GM21529 (cell line): ENCODE results near the gene NENF.
"Not testable (repeated sequence)": the region's sequence is repeated elsewhere in the genome, so short reads cannot be mapped to it uniquely, and the experiment has no call there.

ENCODE experiments used
- ATAC-seq: cut with Tn5 transposase; IDR thresholded peaks from one replicate; pipeline ENCODE4 v1.9.1; 2021; ENCODE audit not compliant: unreplicated experiment

Gene NENF

DNA sequence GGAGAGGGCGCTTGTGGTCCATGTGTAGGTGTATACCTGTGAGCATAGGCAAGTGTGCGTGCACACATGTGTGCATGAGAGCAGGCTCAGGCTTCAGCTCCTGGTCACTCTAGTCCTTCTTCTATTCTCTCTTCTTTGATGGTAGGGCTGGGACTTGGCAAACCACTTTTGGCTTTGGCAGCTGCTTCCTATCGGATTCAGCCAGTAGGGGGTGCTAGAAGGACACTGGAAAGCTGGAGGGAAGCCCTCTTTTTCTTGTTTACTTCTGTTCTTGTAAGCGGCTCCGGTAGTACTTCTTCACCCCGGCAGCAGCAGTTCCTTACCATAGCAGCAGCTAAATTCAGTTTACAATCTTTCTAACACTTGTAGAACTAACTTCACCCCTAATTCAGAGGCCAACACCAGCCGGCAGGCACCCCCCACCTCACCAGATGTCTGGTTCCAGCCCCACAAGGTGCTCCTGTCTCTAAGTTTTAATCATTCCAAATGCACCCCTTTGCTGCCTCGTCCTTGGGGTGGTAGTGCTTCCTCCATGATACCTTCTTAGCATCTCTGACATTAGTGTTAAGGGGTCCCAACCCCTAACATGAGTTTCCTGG lies 25.1 kb downstream of the NENF start:
- ATAC-seq, result no peak

DNA sequence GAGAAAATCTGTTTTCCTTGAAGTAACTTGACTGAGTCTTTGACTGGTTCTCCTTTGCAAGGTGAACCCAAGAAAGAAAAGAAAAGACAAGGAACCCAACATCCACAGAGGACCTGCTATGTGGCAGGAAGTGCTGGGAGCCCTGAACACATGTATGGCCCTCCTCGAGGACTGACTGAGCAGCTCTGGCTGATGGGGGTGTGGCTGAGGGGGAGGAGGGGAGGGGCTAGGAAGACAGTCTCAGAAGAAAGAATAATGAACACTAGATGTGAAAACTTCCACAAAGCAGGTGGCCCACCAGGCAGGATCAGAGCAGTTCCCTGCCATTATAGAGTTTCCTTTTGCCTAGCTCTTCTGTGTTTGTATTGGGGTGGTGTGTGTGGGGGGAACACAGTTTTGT lies 26.1 kb downstream of the NENF start:
- ATAC-seq, result no peak

DNA sequence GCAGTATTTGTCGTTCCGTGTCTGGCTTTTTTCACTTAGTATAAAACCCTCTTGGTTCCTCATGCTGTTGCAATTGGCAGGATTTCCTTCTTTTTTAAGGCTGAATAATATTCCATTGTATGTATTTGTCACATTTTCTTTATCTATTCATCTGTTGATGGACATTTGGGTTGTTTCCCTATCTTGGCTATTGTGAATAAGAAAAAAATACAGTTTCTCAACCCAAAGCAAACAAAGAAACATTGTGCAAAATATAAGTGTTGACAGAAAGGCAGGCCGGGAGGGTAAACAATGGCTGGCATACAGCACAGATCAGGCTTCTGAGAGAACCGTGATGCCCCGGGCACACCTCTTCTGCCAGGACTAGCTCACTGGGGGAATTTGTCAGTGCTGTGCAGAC lies 26.9 kb downstream of the NENF start:
- ATAC-seq, result no peak

DNA sequence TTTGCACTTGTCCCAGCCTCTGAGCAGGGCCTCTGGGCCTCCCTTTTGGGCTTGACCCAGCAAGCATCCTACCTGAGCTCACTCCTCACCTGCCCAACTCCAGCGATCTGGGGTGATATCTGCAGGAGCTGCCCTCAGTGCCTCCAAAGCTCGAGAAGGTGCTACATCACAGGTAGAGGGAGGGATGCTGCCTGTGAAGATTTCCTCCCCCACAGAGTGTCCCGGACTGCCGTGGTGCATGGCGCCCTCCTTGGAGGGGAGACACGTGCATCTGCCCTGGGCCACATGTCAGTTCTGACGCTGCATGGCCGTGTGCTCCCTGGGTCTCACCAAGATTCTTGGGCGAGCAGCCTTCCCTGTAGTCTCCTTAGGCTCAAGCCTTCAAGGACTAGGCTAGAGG lies 27.7 kb downstream of the NENF start:
- ATAC-seq, result no peak

DNA sequence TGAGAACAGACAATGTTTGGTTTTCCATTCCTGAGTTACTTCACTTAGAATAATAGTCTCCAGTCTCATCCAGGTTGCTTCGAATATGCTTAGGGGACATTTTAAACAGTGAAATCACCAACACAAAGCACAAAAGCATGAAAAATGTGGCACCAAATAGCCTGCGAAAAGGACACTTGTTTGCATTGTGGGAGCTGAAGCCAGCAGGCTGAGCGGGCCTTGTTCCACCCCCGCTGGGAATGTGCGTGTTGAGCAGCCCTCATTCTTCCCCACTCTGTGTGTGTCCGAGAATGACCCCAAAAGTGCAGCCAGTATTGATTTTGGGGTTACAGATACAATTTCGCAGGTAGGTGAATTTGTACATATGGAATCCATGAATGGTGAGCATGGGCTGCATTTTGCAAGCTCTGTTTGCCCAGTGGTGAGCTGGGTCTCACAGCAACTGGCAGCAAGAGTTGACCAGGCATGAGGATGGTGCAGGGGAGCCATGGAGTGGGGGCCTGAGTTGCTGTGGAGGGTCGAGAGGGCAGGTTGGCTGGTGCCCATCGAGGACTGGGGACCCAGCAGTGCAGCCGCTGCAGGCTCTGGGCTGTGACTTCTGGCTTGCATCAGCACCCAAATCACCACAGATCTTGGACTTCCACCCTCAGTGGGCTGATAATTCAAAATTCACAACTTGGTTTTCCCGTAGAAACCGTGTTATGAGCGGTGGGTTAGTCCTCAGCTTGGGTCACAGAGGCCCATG lies 29.4 kb downstream of the NENF start:
- no peak for ATAC-seq

DNA sequence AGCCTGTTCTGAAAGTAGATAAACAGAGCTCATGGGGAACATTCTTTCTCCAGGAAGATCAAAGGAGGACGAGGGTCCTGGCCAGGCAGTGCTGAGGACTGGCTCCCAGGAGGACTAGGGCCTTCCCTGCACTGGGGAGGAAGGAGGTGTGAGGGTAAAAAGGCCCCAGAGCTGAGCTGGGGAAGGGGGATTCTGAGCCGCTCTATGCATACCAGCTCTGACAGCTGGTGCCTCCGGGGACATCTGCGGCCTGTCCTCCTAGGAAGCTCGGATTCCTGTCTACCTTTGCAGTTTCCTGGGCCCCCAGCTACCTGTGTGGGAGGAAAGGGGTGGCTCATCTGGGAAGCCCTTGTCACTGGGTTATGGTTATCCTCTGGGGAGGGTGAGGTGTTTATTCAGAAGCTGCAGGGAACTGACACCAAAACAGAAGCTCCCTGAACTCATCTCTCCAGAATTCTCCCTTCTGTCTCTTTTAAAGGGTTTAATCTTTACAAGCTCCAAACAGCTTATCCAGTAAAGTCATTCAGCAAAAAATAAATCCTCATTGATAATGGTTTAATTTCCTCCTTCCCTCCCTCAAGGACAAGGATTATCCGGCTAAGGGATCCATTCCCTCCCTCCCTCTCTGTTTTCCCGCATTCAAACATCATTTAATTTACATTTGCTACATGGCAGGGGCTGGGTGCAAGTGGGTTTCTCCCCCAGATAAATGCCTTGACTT lies 31.0 kb downstream of the NENF start:
- ATAC-seq, result no peak

DNA sequence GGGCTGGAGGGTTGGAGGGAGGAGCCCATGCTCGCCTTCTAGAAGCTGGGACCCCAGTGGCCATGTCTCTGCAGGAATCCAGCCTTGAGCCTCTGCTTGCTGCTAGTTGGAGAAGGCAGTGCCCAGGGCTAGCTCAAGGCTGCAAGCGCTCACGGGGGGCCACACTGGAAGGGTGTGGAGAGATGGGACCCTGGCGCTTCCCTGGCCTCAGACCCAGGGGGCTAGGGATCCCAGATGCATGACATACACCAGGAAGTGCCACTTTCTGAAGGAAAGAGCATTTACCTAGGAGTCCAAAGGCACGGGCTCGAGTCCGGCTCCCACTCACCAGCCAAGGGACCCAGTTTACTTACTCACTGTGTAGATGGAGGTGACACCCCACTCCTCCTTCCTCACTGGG lies 32.6 kb downstream of the NENF start:
- no peak for ATAC-seq

DNA sequence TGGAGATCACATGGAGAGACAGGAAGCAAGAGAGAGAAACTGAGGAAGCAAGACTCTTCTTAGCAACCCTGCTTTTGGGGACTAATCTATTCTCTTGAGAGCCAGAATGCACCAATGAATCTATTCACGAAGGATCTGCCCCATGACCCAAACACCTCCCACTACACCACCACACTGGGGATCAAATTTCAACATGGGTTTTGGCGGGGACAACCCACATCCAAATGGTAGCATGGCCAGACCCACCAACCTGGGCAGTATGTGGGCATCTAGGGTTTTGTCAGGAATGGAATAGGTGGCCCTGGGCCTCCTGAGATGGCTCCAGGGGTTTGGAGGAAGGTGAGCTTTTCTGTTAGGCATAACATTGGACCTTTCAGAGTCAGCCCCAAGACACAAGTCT lies 33.7 kb downstream of the NENF start:
- ATAC-seq, result no peak

DNA sequence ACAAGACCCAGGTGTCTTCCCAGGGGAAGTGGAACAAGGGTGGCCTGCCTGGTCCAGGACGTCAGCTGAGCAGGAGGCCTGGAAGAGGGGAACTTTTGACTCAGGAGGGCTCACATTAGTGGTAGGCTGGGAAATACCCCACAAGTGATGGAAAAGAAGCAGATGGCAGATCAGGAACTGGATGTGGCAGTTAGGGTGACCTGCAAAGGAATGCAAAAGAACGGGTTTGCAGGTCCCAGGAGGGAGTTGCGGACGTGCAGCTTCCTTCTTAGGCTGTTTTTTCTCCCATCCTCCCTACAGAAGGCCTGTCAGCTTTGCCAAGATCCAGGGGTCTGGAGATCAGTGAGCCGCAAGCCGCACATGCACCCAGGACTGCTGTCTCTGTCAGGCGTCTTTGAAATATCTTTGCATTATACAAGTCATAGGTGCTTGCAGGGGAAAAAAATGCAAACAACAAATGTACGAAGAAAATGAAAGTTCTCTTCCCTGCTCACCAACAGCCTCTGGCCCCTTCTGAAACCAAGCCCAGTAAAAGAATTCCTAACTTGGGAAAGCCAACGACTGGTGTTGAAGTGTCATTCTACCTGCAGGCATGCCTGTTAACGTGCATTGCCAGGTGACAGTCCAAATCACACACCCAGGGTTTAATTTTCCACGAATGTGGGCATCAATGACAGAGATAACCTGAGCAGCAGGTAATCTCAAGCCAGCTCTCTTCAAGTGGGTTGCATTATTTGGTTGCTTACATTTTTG lies 34.4 kb downstream of the NENF start:
- no peak for ATAC-seq

DNA sequence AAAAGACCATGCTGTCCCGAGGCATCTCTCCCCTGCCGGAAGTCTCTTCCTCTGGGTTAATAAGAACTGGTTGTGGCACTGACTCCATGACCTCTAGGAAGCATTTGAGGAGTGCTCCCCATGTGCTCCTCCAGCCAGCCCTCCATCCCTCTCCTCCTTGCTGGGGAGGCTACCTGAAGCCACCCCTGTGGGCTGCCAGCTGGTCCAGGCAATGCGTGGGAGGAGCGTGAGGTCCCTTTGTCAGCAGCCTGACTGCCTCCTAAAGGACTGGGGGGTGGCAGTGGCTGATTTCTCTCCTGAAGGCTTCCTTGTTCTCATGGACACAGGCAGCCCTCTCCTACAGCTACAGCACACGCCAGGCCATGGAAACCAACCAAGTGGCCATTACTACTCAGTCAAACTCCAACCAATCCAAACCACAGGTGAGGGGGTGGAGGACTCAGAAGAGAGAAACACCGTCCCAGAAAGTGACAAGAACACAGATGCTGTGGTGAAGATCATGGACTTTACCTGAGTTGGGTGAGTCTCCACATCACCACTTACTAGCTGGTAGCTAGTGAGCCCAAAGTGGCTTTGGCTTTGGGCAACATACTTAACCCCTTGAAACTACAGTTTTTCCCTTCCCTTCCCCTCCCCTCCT lies 35.2 kb downstream of the NENF start:
- ATAC-seq, result no peak

DNA sequence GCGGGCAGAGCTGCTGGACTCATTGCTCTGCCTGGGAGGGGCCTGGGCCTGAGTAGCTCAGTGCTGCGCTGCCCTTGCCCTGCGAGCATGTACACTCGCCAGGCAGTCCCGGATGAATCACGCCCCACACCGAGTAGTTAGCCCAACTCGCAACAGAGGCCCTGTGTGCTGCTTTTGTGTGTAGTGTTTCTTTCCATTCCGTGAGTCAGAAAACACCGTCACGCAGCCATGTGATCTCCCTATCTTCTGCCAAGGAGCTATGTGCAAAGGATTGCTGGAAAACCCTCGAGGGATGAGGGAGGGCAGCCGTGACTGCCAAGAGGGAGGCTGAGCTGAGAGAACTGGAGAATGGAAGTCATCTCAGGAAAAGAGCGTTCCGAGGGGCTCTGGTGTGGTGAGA lies 37.3 kb downstream of the NENF start:
- ATAC-seq, result no peak

DNA sequence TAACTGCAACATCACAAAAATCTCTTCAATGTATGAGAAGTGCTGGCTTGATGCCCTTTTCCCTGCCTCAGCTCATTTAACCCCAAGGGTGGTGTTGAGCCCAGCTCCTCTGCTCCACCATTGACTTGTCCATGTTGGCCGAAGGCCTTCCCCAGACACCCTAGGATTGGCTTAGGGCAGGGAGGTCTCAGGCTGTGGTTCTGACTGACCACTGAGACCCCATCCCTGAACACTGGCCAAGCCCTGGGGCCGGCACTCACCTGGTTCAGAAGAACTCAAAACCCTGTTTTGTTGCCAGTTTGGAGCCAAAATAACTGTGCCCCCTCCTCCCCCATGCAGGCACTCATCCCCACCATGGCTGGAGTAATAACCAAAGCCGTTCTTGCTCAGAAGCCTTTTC lies 38.6 kb downstream of the NENF start:
- ATAC-seq, result no peak

DNA sequence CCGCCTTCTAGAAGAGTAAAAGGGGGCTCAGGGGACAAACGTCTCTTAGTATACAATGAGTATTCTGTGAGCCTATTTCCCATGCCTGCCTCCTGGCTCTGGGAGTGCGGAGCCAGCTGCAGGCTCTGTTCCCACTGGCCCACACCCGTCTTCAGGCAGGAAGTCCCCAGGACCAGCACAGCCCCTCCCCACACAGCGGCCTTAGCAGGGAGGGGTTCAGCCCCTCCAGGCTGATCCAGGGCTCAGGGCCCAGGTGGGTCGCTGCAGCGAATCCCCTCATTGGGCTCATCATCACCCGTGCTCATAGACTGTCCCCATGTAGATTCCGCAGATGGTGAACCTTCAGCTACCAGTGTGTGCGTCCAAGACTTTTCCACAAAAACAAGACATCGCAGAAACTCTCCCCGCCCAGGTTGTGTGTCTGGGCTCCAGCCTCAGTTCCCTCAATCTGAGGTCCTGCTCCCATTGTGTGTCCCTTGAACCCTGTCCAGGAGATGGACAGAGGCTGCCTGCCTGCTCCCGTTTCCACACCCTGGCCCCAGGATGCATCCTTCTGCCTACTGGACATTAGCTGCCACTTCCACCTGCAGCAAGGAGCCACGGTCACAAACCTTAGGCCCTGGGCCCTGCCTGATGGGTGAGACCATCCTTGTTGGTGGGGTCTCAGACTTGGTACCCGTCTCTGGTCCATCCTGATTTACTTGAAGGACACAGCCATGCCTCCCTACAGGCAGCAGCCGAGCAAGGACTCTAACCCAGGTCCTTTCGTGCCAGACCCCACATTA lies 39.4 kb downstream of the NENF start:
- no peak for ATAC-seq

DNA sequence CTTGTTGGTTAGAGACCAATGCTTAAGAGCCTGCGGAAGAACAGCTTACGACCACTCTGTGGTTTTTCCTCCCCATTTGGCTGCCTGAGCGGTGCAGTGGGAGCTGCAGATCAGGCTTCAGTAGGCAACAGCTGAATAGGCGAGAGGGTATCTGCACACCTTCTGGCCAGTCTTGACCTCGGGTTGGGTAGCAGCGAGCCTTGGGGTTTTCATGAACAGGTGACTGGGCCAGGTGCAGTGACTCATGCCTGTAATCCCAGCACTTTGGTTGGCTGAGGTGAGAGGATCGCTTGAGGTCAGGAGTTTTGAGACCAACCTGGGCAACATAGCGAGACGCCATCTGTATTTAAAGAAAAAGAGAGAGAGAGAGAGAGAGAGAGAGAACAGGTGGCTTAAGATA lies 41.0 kb downstream of the NENF start:
- no peak for ATAC-seq

DNA sequence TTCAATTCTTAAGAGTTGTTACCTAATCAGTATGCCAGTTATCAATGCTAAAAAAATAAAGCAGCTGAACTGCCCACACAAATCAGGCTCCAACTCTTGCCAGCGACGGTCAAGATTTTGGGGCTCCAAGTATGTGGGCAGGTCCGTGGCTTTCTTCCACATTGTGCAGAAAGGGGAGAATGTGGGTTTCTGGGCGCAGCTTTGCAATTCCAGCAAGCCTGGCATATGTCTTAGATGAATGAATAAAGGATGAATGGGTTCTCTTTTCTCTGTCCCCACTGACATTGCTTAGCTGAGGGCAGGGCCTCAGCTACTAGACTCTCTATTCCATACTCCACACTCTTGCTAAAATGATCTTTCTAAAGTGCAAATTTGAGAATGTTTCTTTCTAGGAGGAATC lies 42.4 kb downstream of the NENF start:
- no peak for ATAC-seq

DNA sequence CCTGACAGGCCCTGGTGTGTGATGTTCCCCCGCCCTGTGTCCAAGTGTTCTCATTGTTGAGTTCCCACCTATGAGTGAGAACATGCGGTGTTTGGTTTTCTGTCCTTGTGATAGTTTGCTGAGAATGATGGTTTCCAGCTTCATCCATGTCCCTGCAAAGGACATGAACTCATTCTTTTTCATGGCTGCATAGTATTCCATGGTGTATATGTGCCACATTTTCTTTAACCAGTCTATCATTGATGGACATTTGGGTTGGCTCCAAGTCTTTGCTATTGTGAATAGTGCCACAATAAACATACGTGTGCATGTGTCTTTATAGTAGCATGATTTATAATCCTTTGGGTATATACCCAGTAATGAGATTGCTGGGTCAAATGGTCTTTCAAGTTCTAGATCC lies 43.1 kb downstream of the NENF start:
- ATAC-seq, result not testable (repeated sequence)

DNA sequence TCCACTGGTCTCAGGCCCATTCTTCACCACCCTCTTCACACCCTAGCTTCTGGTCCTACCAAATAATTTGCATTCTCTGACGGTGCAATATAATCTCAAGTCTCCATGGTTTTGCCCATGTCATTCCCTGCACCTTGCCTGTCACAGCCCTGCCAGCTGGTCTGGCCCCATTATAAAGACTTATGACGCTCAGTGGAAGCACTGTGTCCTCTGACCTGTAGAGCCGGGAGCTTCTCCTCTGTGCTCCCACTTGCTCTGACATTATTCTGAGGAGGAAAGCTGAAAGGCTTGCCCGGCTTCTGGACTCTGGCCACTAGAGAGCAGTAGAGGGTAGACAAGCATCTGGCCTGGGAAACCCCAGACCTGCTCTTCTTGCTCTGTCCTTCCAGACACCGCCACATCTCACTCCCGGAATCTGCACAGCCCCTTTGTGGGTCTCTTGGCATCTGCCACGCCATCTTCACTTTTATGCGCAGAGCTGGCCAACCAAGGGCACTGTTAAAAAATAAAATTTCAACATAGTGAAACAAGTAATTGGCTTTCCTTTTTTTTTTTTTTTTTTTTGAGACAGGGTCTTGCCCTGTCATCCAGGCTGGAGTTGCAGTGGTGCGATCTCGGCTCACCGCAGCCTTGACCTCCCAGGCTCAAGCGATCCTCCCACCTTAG lies 44.4 kb downstream of the NENF start:
- ATAC-seq, result peak; percentile 96

DNA sequence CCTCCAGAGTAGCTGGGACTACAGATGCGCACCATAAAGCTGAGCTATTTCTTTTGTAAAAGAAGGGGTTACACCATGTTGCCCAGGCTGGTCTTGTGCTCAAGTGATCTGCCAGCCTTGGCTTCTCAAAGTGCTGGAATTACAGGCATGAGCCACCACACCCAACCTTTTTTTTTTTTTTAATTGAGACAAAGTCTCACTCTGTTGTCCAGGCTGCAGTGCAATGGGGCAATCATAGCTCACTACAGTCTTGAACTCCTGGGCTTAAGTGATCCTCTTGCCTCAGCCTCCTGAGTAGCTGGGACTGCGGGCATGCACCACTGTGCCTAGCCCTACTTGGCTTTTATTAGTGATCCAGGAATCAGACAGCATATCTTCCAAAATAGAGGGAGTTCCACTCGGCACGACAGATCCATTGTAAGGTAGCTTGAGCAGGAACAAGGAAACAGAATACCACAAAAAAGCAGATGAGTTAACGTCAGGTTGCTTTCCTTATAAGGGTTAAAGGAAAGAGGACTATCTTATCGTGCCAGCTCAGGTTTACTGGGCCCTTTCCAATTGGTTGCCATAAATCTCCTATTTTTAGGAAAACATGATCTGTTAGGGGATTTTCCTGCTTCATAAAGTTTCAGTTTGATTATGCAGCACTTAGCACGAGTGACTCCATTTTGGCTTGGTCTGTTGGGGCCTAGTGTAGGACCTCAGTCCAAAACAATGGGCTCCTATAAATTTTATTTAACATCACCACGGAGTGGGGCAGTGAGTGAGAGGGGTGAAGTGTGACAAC lies 45.2 kb downstream of the NENF start:
- ATAC-seq, result no peak

DNA sequence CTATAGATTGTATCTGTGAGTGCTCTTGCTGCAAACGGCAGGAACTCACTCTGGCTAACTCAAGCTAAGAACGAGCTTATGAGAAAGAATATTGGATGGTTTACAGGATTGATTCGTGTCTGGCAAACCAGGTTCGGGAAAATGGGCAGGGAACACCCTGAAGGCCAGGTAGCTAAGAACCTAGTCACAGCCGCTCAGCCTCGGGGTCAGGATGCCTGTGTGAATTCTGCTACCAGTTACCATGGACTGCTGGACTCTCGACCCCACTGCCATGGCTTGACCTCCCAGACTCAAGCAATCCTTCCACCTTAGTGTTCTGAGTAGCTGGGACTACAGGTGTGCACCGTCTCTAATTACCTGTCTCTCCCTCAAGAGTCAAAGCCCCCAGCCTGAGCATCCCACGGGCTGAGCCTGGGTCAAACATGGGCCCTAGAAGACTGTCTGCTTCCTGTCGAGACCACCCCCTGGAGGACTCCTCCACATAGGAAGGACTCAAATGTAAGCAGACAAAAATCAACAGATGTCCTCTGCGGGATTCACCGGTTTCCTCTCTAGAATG lies 45.8 kb downstream of the NENF start:
- ATAC-seq, result no peak
